Caco-2 (cell line): Measurements from ENCODE around the gene KRTAP19-2. TPM values are rescaled to one million over a fixed set of nuclear protein-coding genes. Genes with fewer than 3 reads are reported as not detected.

Experiments
- BruUV-seq: library from RNA; stranded (reverse); fragments of 400-500 nt; replicated peaks from 2 replicates; lab custom pipeline; 2021; lab: Mats Ljungman, UMichigan
- CTCF ChIA-PET: fragments of 300-600 bp; sonication (Branson Sonifier 250); formaldehyde crosslinking; loops from one replicate; lab custom pipeline; 2022; ENCODE audit warnings: antibody characterized with exemption; lab: Charles Lee
- POLR2A ChIA-PET: fragments of 300-600 bp; sonication (Branson Sonifier 250); formaldehyde crosslinking; loops from one replicate; lab custom pipeline; 2022; ENCODE audit warnings: antibody characterized with exemption; lab: Charles Lee
- DNase-seq, 2 experiments: peaks; one replicate each; pipeline versions ENCODE4 v3.0.0 to v3.0.0-alpha.2; 2020 to 2022
- H3K27me3 ChIP-seq: replicated peaks from 2 replicates; pipeline ENCODE4 v1.6.0; 2011; ENCODE audit warnings: low read length; ENCODE audit not compliant: control insufficient read depth, insufficient read depth
- H3K36me3 ChIP-seq: 2 replicates; pipeline ENCODE4 v1.5.1; 2011; ENCODE audit warnings: low read length; ENCODE audit not compliant: control insufficient read depth, insufficient read depth
- H3K4me1 ChIP-seq: fragments of 250-450 bp; sonication (Bioruptor Pico); 2 replicates; pipeline ENCODE4 v1.5.1; 2020; ENCODE audit warnings: mild to moderate bottlenecking
- H3K4me3 ChIP-seq: 2 replicates; pipeline ENCODE4 v1.5.1; 2011; ENCODE audit warnings: low read depth, mild to moderate bottlenecking, control low read depth, low read length
- H3K9me3 ChIP-seq: fragments of 250-450 bp; sonication (Bioruptor Pico); 2 replicates; pipeline ENCODE4 v1.5.1; 2020; ENCODE audit warnings: mild to moderate bottlenecking, moderate library complexity
- H3K27ac Mint-ChIP-seq: one replicate; pipeline ENCODE4 v1.8.0; 2022; ENCODE audit warnings: mixed read lengths; ENCODE audit not compliant: unreplicated experiment
- H3K27me3 Mint-ChIP-seq: one replicate; pipeline ENCODE4 v1.8.0; 2022; ENCODE audit warnings: mixed read lengths; ENCODE audit not compliant: insufficient read depth, unreplicated experiment
- H3K36me3 Mint-ChIP-seq: one replicate; pipeline ENCODE4 v1.8.0; 2022; ENCODE audit warnings: mild to moderate bottlenecking, mixed read lengths; ENCODE audit not compliant: insufficient read depth, unreplicated experiment
- H3K4me1 Mint-ChIP-seq: one replicate; pipeline ENCODE4 v1.8.0; 2022; ENCODE audit warnings: low read depth, mixed read lengths; ENCODE audit not compliant: unreplicated experiment
- H3K4me3 Mint-ChIP-seq: one replicate; pipeline ENCODE4 v1.8.0; 2022; ENCODE audit warnings: mild to moderate bottlenecking, moderate library complexity, mixed read lengths; ENCODE audit not compliant: unreplicated experiment
- H3K9me3 Mint-ChIP-seq: one replicate; pipeline ENCODE4 v1.8.0; 2022; ENCODE audit warnings: mixed read lengths; ENCODE audit not compliant: unreplicated experiment
- CTCF ChIP-seq, 2 experiments: fragments of 200-600 bp in 1 of 2; IDR thresholded peaks; 1 replicate in 1 of 2; 2 replicates in 1 of 2; pipeline versions ENCODE4 v1.5.1 to v1.8.0; 2011 to 2022; ENCODE audit warnings: antibody characterized with exemption in 1 of 2, control low read depth in 1 of 2, inconsistent platforms in 1 of 2, low read depth in 1 of 2, low read length in 1 of 2, mild to moderate bottlenecking in 1 of 2, moderate library complexity in 1 of 2; ENCODE audit not compliant: insufficient read depth in 1 of 2, severe bottlenecking in 1 of 2, unreplicated experiment in 1 of 2
- intact Hi-C: fragments of 100-400 bp; cut with micrococcal nuclease; formaldehyde crosslinking; loops from one replicate; pipeline ENCODE4 v1.10.0; 2022; ENCODE audit not compliant: unreplicated experiment
- total RNA-seq: library from RNA; stranded (reverse); gene quantifications from 2 replicates; pipeline ENCODE4 v1.2.3, GENCODE V29; 2022

KRTAP19-2 gene
- total RNA-seq, 1 experiment from 2014 or later: not detected

DNA sequence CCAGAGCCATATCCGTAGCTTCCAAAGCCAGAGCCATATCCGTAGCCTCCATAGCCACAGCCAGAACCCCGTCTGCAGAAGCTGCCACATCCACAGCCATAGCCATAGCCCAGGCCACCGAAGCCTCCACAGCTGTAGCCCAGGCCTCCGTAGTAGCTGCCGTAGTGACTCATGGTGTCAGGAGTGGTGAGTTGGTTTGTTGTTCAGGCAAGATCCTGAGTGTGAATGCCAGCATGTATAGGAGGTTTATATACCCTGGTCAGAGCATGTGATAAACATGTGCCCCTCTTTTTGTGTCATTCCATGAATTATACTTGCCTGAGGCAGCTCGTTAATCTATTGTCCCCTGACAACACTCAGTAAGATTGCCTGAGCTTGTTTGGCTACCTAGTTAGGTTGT lies 7.1 kb downstream of the KRTAP19-2 start, which contains the start of gene KRTAP19-1:
TSS of gene KRTAP19-1 (minus strand) at position 223 of the 400 bp plus-strand sequence. CDS start at position 173, 50 bp downstream.
- intact Hi-C loops: no loop called here
- no TSS peak for BruUV-seq

DNA sequence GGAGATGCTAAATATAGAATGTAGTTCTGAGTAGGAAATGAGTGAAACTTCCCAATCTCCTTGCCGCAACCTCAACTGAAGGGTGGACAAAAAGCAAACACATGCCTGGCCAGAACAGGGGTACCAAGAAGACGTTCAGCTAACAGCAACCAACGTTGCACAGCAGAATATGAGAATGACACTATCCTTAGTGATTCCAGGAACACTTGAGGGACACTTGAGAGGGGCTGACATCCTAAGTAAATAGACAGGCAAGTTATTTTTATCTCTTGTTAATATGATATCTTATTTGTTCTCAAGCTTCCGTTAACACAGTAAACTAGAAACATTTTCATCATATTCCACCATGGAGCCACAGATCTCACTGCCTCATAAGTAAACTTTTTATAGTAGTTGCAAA lies 8.0 kb downstream of the KRTAP19-2 start:
- no TSS peak for BruUV-seq
- Mint-ChIP-seq H3K4me1 (no peaks in the 10 kb centered on the region), H3K36me3 (no peaks in the 10 kb centered on the region), H3K9me3 (no peaks in the 10 kb centered on the region), H3K27me3 (peaks cover 9% of the 10 kb centered on the region), H3K4me3 (no peak overlapping the region), H3K27ac (no peak overlapping the region)
- no peak for TF ChIP-seq CTCF (IDR thresholded peaks at IDR 0.05; ENCODE audit: insufficient read depth in 1 of 2, low read depth in 1 of 2, low read length in 1 of 2, severe bottlenecking in 1 of 2, unreplicated experiment in 1 of 2)
- intact Hi-C loops: no loop called here
- ChIA-PET POLR2A (no interaction called here), CTCF (no interaction called here)
- no peaks in the 10 kb centered on the region for H3K4me1 ChIP-seq
- no peak overlapping the region for H3K4me3 ChIP-seq
- DNase-seq: no peak
- no peaks in the 10 kb centered on the region for H3K9me3 ChIP-seq
- H3K27me3 ChIP-seq: no peaks in the 10 kb centered on the region
- no peaks in the 10 kb centered on the region for H3K36me3 ChIP-seq

More for the DNA sequence above, 7.1 kb downstream of the KRTAP19-2 start, which contains the start of gene KRTAP19-1:
- H3K9me3 ChIP-seq: no peaks in the 10 kb centered on the region
- no peak within 1 kb of the TSS for H3K4me3 Mint-ChIP-seq
- no peaks in the 10 kb centered on the region for H3K9me3 Mint-ChIP-seq
- H3K27me3 ChIP-seq: no peaks in the 10 kb centered on the region
- no peak within 1 kb of the TSS for H3K4me3 ChIP-seq
- H3K36me3 ChIP-seq: no peaks in the 10 kb centered on the region
- no peaks in the 10 kb centered on the region for H3K4me1 ChIP-seq
- POLR2A ChIA-PET: no interaction called here
- CTCF ChIA-PET: no interaction called here
- no peak for DNase-seq
- H3K27ac Mint-ChIP-seq: no peak within 1 kb of the TSS
- no peaks in the 10 kb centered on the region for H3K36me3 Mint-ChIP-seq
- TF ChIP-seq CTCF (IDR thresholded peaks at IDR 0.05; ENCODE audit: insufficient read depth in 1 of 2, low read depth in 1 of 2, low read length in 1 of 2, severe bottlenecking in 1 of 2, unreplicated experiment in 1 of 2): no peak
- no peaks in the 10 kb centered on the region for H3K4me1 Mint-ChIP-seq
- H3K27me3 Mint-ChIP-seq: peaks cover 9% of the 10 kb centered on the region

DNA sequence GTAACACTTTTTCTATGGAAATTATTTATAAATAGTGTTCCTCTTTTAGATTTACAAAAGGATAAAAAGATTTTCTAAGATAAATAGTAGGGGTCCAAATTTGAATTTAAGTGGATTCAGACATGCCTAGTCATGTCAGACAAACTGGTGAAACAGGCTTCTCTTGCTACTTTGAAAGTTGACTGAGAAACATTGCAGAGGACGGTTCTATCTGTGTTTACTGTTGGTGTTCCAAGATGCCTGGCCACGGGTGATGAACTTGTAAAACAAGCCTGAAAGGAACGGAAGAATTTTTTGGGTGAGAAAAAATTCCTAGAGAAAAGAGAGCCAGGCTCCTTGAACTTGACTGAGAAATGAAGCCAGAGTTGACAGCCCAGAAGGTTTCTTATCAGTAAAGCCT lies 9.2 kb downstream of the KRTAP19-2 start:
- ChIA-PET POLR2A (no interaction called here), CTCF (no interaction called here)
- no peak for TF ChIP-seq CTCF (IDR thresholded peaks at IDR 0.05; ENCODE audit: insufficient read depth in 1 of 2, low read depth in 1 of 2, low read length in 1 of 2, severe bottlenecking in 1 of 2, unreplicated experiment in 1 of 2)
- no peak overlapping the region for H3K4me3 Mint-ChIP-seq
- H3K36me3 Mint-ChIP-seq: no peaks in the 10 kb centered on the region
- DNase-seq: no peak
- H3K27me3 Mint-ChIP-seq: peaks cover 9% of the 10 kb centered on the region
- Histone ChIP-seq H3K4me3 (no peak overlapping the region), H3K27me3 (no peaks in the 10 kb centered on the region), H3K36me3 (no peaks in the 10 kb centered on the region), H3K9me3 (no peaks in the 10 kb centered on the region), H3K4me1 (no peaks in the 10 kb centered on the region)
- intact Hi-C loops: no loop called here
- H3K4me1 Mint-ChIP-seq: no peaks in the 10 kb centered on the region
- no peak overlapping the region for H3K27ac Mint-ChIP-seq
- H3K9me3 Mint-ChIP-seq: no peaks in the 10 kb centered on the region
- no TSS peak for BruUV-seq
